Measurements from ENCODE around the gene HNF1B.

DNA sequence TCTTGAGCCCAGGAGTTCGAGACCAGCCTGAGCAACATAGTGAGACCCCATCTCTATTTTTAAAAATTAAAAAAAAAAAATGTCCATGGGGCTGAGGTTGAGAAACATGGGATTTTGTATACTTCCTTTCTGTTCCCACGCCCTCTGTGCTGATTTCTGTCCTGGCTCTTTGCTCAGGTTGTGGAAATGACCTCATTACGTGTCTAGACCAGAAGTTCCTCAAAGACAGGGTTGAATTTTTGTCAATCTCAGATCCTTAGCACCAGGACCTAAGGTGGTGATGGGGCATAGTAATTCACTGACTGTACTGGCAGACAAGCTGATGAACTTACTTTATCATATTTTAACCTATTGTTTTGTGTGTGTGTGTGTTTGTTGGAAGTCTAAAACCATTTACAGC is 11.2 kb upstream of the HNF1B start:
- TF ChIP-seq, protein P1, sequence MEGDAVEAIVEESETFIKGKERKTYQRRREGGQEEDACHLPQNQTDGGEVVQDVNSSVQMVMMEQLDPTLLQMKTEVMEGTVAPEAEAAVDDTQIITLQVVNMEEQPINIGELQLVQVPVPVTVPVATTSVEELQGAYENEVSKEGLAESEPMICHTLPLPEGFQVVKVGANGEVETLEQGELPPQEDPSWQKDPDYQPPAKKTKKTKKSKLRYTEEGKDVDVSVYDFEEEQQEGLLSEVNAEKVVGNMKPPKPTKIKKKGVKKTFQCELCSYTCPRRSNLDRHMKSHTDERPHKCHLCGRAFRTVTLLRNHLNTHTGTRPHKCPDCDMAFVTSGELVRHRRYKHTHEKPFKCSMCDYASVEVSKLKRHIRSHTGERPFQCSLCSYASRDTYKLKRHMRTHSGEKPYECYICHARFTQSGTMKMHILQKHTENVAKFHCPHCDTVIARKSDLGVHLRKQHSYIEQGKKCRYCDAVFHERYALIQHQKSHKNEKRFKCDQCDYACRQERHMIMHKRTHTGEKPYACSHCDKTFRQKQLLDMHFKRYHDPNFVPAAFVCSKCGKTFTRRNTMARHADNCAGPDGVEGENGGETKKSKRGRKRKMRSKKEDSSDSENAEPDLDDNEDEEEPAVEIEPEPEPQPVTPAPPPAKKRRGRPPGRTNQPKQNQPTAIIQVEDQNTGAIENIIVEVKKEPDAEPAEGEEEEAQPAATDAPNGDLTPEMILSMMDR (IDR thresholded peaks at IDR 0.05 in 4 of 5, conservative IDR thresholded peaks at IDR 0.05 in 1 of 5) = no peak
- no peak for TF ChIP-seq POLR2A (IDR thresholded peaks at IDR 0.05)

Data from gastrocnemius medialis (tissue), 4 donors.